K562 (cell line): ENCODE results near the gene RSPH9. TPM values are rescaled to one million over a fixed set of nuclear protein-coding genes. Genes with fewer than 3 reads are reported as not detected.

Source experiments
- ARNT ChIP-seq, 2 experiments: fragments of 450-650 bp; IDR thresholded peaks; 2 replicates each; pipeline ENCODE4 v1.6.1; 2016; ENCODE audit warnings: mild to moderate bottlenecking in 1 of 2
- ATF3 ChIP-seq, 2 experiments: fragments of 450-650 bp in 1 of 2; sonication (generic) in 1 of 2; formaldehyde crosslinking in 1 of 2; IDR thresholded peaks in 1 of 2; conservative IDR thresholded peaks in 1 of 2; 2 replicates each; pipeline versions ENCODE4 v1.6.1 to v1.8.1; 2016 to 2023; ENCODE audit warnings: mild to moderate bottlenecking in 2 of 2, moderate library complexity in 2 of 2, inconsistent platforms in 1 of 2, missing genetic modification reagents in 1 of 2
- BCOR ChIP-seq: fragments of 450-650 bp; IDR thresholded peaks from 2 replicates; pipeline ENCODE4 v1.6.1; 2016
- C11orf30 ChIP-seq: fragments of 450-650 bp; IDR thresholded peaks from 2 replicates; pipeline ENCODE4 v1.6.1; 2016; ENCODE audit warnings: low read depth, mild to moderate bottlenecking
- CHD2 ChIP-seq: IDR thresholded peaks from 2 replicates; pipeline ENCODE4 v1.6.1; 2011; ENCODE audit warnings: low read depth, low read length
- CXXC5 ChIP-seq: fragments of 250-450 bp; sonication (Bioruptor Pico); IDR thresholded peaks from 2 replicates; pipeline ENCODE4 v1.8.0; 2022; ENCODE audit warnings: inconsistent platforms, mild to moderate bottlenecking, moderate library complexity
- E2F1 ChIP-seq: sonication (generic); formaldehyde crosslinking; IDR thresholded peaks from 2 replicates; pipeline ENCODE4 v1.8.1; 2023; ENCODE audit warnings: mild to moderate bottlenecking, missing genetic modification reagents, moderate library complexity
- FOXK2 ChIP-seq, 2 experiments: fragments of 450-650 bp; IDR thresholded peaks in 1 of 2; conservative IDR thresholded peaks in 1 of 2; 2 replicates each; pipeline ENCODE4 v1.6.1; 2016; ENCODE audit warnings: low read depth in 2 of 2, mild to moderate bottlenecking in 1 of 2
- HMBOX1 ChIP-seq: sonication (generic); IDR thresholded peaks from 2 replicates; pipeline ENCODE4 v1.6.1; 2016
- IFI16 ChIP-seq: fragments of 250-450 bp; sonication (Bioruptor Pico); IDR thresholded peaks from 2 replicates; pipeline ENCODE4 v2.1.2; 2022; ENCODE audit warnings: mild to moderate bottlenecking, inconsistent platforms
- KLF1 ChIP-seq: fragments of 450-650 bp; IDR thresholded peaks from 2 replicates; pipeline ENCODE4 v1.6.1; 2016; ENCODE audit warnings: missing genetic modification characterization, missing compliant biosample characterization
- MAZ ChIP-seq, 2 experiments: fragments of 450-650 bp in 1 of 2; sonication (generic) in 1 of 2; formaldehyde crosslinking; IDR thresholded peaks in 1 of 2; conservative IDR thresholded peaks in 1 of 2; 2 replicates each; pipeline versions ENCODE4 v1.4.0 to v1.5.0; 2020; ENCODE audit warnings: mild to moderate bottlenecking in 1 of 2, missing genetic modification reagents in 1 of 2
- NCOR1 ChIP-seq: fragments of 450-650 bp; IDR thresholded peaks from 2 replicates; pipeline ENCODE4 v1.6.1; 2016; ENCODE audit warnings: mild to moderate bottlenecking, moderate library complexity
- PHF21A ChIP-seq: fragments of 450-650 bp; IDR thresholded peaks from 2 replicates; pipeline ENCODE4 v1.6.1; 2017; ENCODE audit warnings: low read depth, borderline replicate concordance
- POLR2A ChIP-seq: fragments of 450-650 bp; conservative IDR thresholded peaks from 2 replicates; pipeline ENCODE4 v1.6.1; 2016
- SRSF7 ChIP-seq: fragments of 200-400 bp; formaldehyde crosslinking; optimal IDR thresholded peaks from 2 replicates; pipeline ENCODE3; 2017; ENCODE audit warnings: mild to moderate bottlenecking, low read depth, low read length
- TBL1XR1 ChIP-seq, 2 experiments: IDR thresholded peaks; 2 replicates each; pipeline ENCODE4 v1.6.1; 2012; ENCODE audit warnings: improper control_type of control experiment in 2 of 2, low read length in 2 of 2, mild to moderate bottlenecking in 1 of 2
- TOE1 ChIP-seq, 2 experiments: fragments of 450-650 bp in 1 of 2; sonication (generic) in 1 of 2; formaldehyde crosslinking in 1 of 2; IDR thresholded peaks; 2 replicates each; pipeline versions ENCODE4 v1.7.1 to v1.8.0; 2016 to 2022; ENCODE audit warnings: borderline replicate concordance in 2 of 2, mild to moderate bottlenecking in 2 of 2, antibody characterized with exemption in 1 of 2, inconsistent platforms in 1 of 2, low read depth in 1 of 2, missing genetic modification reagents in 1 of 2, moderate library complexity in 1 of 2
- TRIM25 ChIP-seq: fragments of 450-650 bp; IDR thresholded peaks from 2 replicates; pipeline ENCODE4 v1.7.0; 2016; ENCODE audit warnings: borderline replicate concordance
- XRCC5 ChIP-seq: fragments of 200-400 bp; formaldehyde crosslinking; IDR thresholded peaks from 2 replicates; pipeline ENCODE4 v1.6.1; 2017; ENCODE audit warnings: low read depth, mild to moderate bottlenecking, low read length
- ZNF644 ChIP-seq: fragments of 200-800 bp; sonication (Bioruptor generic); IDR thresholded peaks from 2 replicates; pipeline ENCODE4 v1.6.1; 2016; ENCODE audit warnings: low read depth, missing genetic modification characterization, missing compliant biosample characterization
- ZNF766 ChIP-seq: fragments of 200-800 bp; sonication (Bioruptor generic); conservative IDR thresholded peaks from 2 replicates; pipeline ENCODE4 v1.6.1; 2016; ENCODE audit warnings: missing genetic modification characterization, missing compliant biosample characterization
- polyA plus RNA-seq, 8 experiments: library from polyadenylated mRNA; depleted of rRNA in 4 of 8; stranded (reverse) in 5 of 8; unstranded in 3 of 8; fragments of >200 nt; fragmentation: Nextera tagmentation in 2 of 8; fragmentation: Illumina TruSeq in 1 of 8; extraction: Ambion mirVana in 2 of 8; extraction: Trizol in 1 of 8; gene quantifications; 2 replicates each; pipeline versions ENCODE4 v1.2.1 to v1.2.3, GENCODE V29; 2011 to 2014; ENCODE audit warnings: inconsistent platforms in 1 of 8, missing spikeins in 1 of 8
- total RNA-seq, 7 experiments: library from RNA; depleted of rRNA in 6 of 7; stranded (reverse); fragments of >200 nt in 6 of 7; fragmentation: Illumina TruSeq in 2 of 7; extraction: Trizol in 2 of 7; gene quantifications; 2 replicates each; pipeline versions ENCODE4 v1.2.1 to v1.2.3, GENCODE V29; 2011 to 2021; ENCODE audit warnings: low replicate concordance in 1 of 7

Gene RSPH9
- total and polyA plus RNA-seq, 9 of the 15 experiments (the other 6 are each of a cell fraction or from before 2014, with no cell fraction given): 0.05 to 0.60 (median 0.39) TPM; not detected in 6

GRCh38 chr6:43702534-43703440, 58.0 kb downstream of the RSPH9 start (continued):
- peak; percentile 95 to 96 for TF ChIP-seq ARNT (IDR thresholded peaks at IDR 0.05)
- peak; percentile 54; the same call in 1 of the 2 replicates for TF ChIP-seq ZNF644 (tag)
- peak; percentile 87 for TF ChIP-seq NCOR1
- no peak for TF ChIP-seq HMBOX1
- TF ChIP-seq CXXC5 (CRISPR knock-in tag): peak; percentile 51; the same call in 1 of the 2 replicates
- peak; percentile 37; the same call in 1 of the 2 replicates for TF ChIP-seq XRCC5
- peak; percentile 96; the same call in 1 of the 2 replicates for TF ChIP-seq PHF21A
- TF ChIP-seq ATF3 (IDR thresholded peaks at IDR 0.05): peak; percentile 93
- TF ChIP-seq ATF3 (CRISPR knock-in tag; conservative IDR thresholded peaks at IDR 0.05): no peak; the same call in 1 of the 2 replicates
- peak; percentile 97 to 99 for TF ChIP-seq MAZ (CRISPR knock-in tag; conservative IDR thresholded peaks at IDR 0.05 in 1 of 2, IDR thresholded peaks at IDR 0.05 in 1 of 2)
- TF ChIP-seq TOE1 (IDR thresholded peaks at IDR 0.05; ENCODE audit: borderline replicate concordance): peak; percentile 93
- TF ChIP-seq TOE1 (CRISPR knock-in tag; IDR thresholded peaks at IDR 0.05; ENCODE audit: borderline replicate concordance, low read depth): no peak
- 0 out of 2 replicates have a peak, but pooled peaks have one; percentile 21 for TF ChIP-seq C11orf30
- TF ChIP-seq SRSF7: no peak
- peak in 1 of 2 experiments; percentile 66; a peak in 2 of 4 replicates for TF ChIP-seq TBL1XR1 (IDR thresholded peaks at IDR 0.05; ENCODE audit: low read length in 2 of 2)
- TF ChIP-seq POLR2A: peak; percentile 90
- TF ChIP-seq KLF1: 0 out of 2 replicates have a peak, but pooled peaks have one; percentile 8
- TF ChIP-seq ZNF766 (CRISPR knock-in tag): peak; percentile 89
- peak; percentile 100 for TF ChIP-seq TRIM25
- 0 out of 2 replicates have a peak, but pooled peaks have one; percentile 63 for TF ChIP-seq E2F1 (CRISPR knock-in tag)
- peak; percentile 88 for TF ChIP-seq BCOR
- 0 out of 2 replicates have a peak, but pooled peaks have one; percentile 47 for TF ChIP-seq CHD2
- no peak for TF ChIP-seq IFI16 (CRISPR knock-in tag)
- TF ChIP-seq FOXK2 (conservative IDR thresholded peaks at IDR 0.05 in 1 of 2, IDR thresholded peaks at IDR 0.05 in 1 of 2; ENCODE audit: low read depth in 2 of 2): peak; percentile 96 to 98
